Activated T-cell treated with anti-CD3 and anti-CD28 coated beads, Interleukin-2, amount 50 U/mL, for 72 hours (primary cell): Measurements from ENCODE around the gene FMN2. TPM values are rescaled to one million over a fixed set of nuclear protein-coding genes. Genes with fewer than 3 reads are reported as not detected.
A peak's percentile ranks its signal among the peaks of the same experiment; 100 is the strongest.
"Not testable (repeated sequence)": the region's sequence is repeated elsewhere in the genome, so short reads cannot be mapped to it uniquely, and the experiment has no call there.

Experiments
- ATAC-seq, 2 donors: fragments of 150-1000 bp; cut with Tn5 transposase; replicated peaks in 1 of 2; 2 replicates each; pipeline ENCODE4 v1.10.0; 2021; ENCODE audit warnings: moderate library complexity in 2 of 2, mild to moderate bottlenecking in 1 of 2
- DNase-seq, 2 donors: peaks; one replicate each; pipeline ENCODE4 v3.0.0; 2021 to 2022; ENCODE audit warnings: mixed read lengths in 1 of 2
- H3K27ac Mint-ChIP-seq: one replicate; pipeline ENCODE4 v1.8.0; 2022; ENCODE audit warnings: mild to moderate bottlenecking, moderate library complexity, mixed read lengths
- H3K27me3 Mint-ChIP-seq: one replicate; pipeline ENCODE4 v1.8.0; 2022; ENCODE audit warnings: low read depth, mixed read lengths
- H3K36me3 Mint-ChIP-seq, 2 donors: one replicate each; pipeline ENCODE4 v1.8.0; 2022; ENCODE audit warnings: mixed read lengths in 2 of 2, mild to moderate bottlenecking in 1 of 2; ENCODE audit not compliant: insufficient read depth in 2 of 2
- H3K4me1 Mint-ChIP-seq: one replicate; pipeline ENCODE4 v1.8.0; 2022; ENCODE audit warnings: low read depth, mixed read lengths
- H3K4me3 Mint-ChIP-seq, 2 donors: one replicate each; pipeline ENCODE4 v1.8.0; 2022; ENCODE audit warnings: mild to moderate bottlenecking in 2 of 2, mixed read lengths in 2 of 2, moderate library complexity in 2 of 2
- H3K9me3 Mint-ChIP-seq, 2 donors: one replicate each; pipeline ENCODE4 v1.8.0; 2022; ENCODE audit warnings: mixed read lengths in 2 of 2
- total RNA-seq, 2 donors: library from RNA; stranded (reverse); gene quantifications; one replicate each; pipeline ENCODE4 v1.2.3, GENCODE V29; 2022

The FMN2 gene
- total RNA-seq, 2 donors from 2014 or later = not detected

GRCh38 chr1:240407407-240407806 is 315.7 kb downstream of the FMN2 start:
- Mint-ChIP-seq H3K4me3 (no peak overlapping the region), H3K4me1 (no peaks in the 10 kb centered on the region), H3K27ac (no peak overlapping the region), H3K9me3 (peaks cover 3 to 12% of the 10 kb centered on the region in 2 donors), H3K36me3 (no peaks in the 10 kb centered on the region), H3K27me3 (no peaks in the 10 kb centered on the region)
- ATAC-seq (no peak), DNase-seq (no peak)

- no peaks in the 10 kb centered on the region for H3K27me3 Mint-ChIP-seq
- H3K27ac Mint-ChIP-seq = no peak overlapping the region
- DNase-seq = no peak
- H3K4me3 Mint-ChIP-seq = no peak overlapping the region
- no peaks in the 10 kb centered on the region for H3K4me1 Mint-ChIP-seq
- peaks cover 3 to 16% of the 10 kb centered on the region in 2 donors for H3K9me3 Mint-ChIP-seq
- ATAC-seq = no peak
- H3K36me3 Mint-ChIP-seq = no peaks in the 10 kb centered on the region
Observed at GRCh38 chr1:240409615-240410014, 317.9 kb downstream of the FMN2 start.

GRCh38 chr1:240413732-240414131 is 322.0 kb downstream of the FMN2 start:
- Mint-ChIP-seq H3K27me3 (no peaks in the 10 kb centered on the region), H3K27ac (no peak overlapping the region), H3K4me1 (no peaks in the 10 kb centered on the region), H3K36me3 (no peaks in the 10 kb centered on the region), H3K9me3 (peaks cover 2 to 11% of the 10 kb centered on the region in 2 donors), H3K4me3 (no peak overlapping the region)
- ATAC-seq (no peak), DNase-seq (no peak)

- ATAC-seq = no peak
- Mint-ChIP-seq H3K27me3 (no peaks in the 10 kb centered on the region), H3K36me3 (no peaks in the 10 kb centered on the region), H3K4me1 (no peaks in the 10 kb centered on the region), H3K9me3 (peaks cover 2 to 11% of the 10 kb centered on the region in 2 donors), H3K4me3 (no peak overlapping the region), H3K27ac (no peak overlapping the region)
- DNase-seq = no peak
Observed at GRCh38 chr1:240414237-240414636, 322.6 kb downstream of the FMN2 start.

- H3K36me3 Mint-ChIP-seq, H3K4me1 Mint-ChIP-seq, DNase-seq, H3K27me3 Mint-ChIP-seq, H3K4me3 Mint-ChIP-seq, ATAC-seq, H3K27ac Mint-ChIP-seq: not testable (repeated sequence)
- H3K9me3 Mint-ChIP-seq = peaks cover 2 to 11% of the 10 kb centered on the region in 2 donors
Observed at GRCh38 chr1:240415011-240415410, 323.3 kb downstream of the FMN2 start.

GRCh38 chr1:240415532-240415931 is 323.8 kb downstream of the FMN2 start:
- Mint-ChIP-seq H3K27me3 (no peaks in the 10 kb centered on the region), H3K9me3 (peaks cover 2 to 11% of the 10 kb centered on the region in 2 donors), H3K4me3 (no peak overlapping the region), H3K4me1 (no peaks in the 10 kb centered on the region), H3K27ac (no peak overlapping the region), H3K36me3 (no peaks in the 10 kb centered on the region)
- ATAC-seq = peak in 1 of 2 donors; percentile 35
- no peak for DNase-seq

GRCh38 chr1:240417317-240417716 is 325.6 kb downstream of the FMN2 start:
- Mint-ChIP-seq H3K4me3 (no peak overlapping the region), H3K27me3 (no peaks in the 10 kb centered on the region), H3K4me1 (no peaks in the 10 kb centered on the region), H3K27ac (no peak overlapping the region), H3K9me3 (peaks cover 2 to 6% of the 10 kb centered on the region in 2 donors), H3K36me3 (no peaks in the 10 kb centered on the region)
- ATAC-seq = no peak
- no peak for DNase-seq

- H3K4me1 Mint-ChIP-seq = no peaks in the 10 kb centered on the region
- ATAC-seq (no peak), DNase-seq (no peak)
- no peaks in the 10 kb centered on the region for H3K27me3 Mint-ChIP-seq
- peaks cover 0 to 2% of the 10 kb centered on the region in 2 donors for H3K9me3 Mint-ChIP-seq
- H3K36me3 Mint-ChIP-seq = no peaks in the 10 kb centered on the region
- no peak overlapping the region for H3K27ac Mint-ChIP-seq
- no peak overlapping the region for H3K4me3 Mint-ChIP-seq
Observed at GRCh38 chr1:240420766-240421165, 329.1 kb downstream of the FMN2 start.

GRCh38 chr1:240423246-240423924 is 331.7 kb downstream of the FMN2 start:
- Mint-ChIP-seq H3K27me3 (no peaks in the 10 kb centered on the region), H3K4me1 (no peaks in the 10 kb centered on the region), H3K36me3 (no peaks in the 10 kb centered on the region), H3K27ac (no peak overlapping the region), H3K4me3 (no peak overlapping the region), H3K9me3 (peaks cover 0 to 2% of the 10 kb centered on the region in 2 donors)
- no peak for DNase-seq
- no peak for ATAC-seq

GRCh38 chr1:240424740-240425464 is 333.2 kb downstream of the FMN2 start:
- Mint-ChIP-seq H3K36me3 (no peaks in the 10 kb centered on the region), H3K4me3 (no peak overlapping the region), H3K9me3 (peaks cover 0 to 5% of the 10 kb centered on the region in 2 donors), H3K27me3 (no peaks in the 10 kb centered on the region), H3K27ac (no peak overlapping the region), H3K4me1 (no peaks in the 10 kb centered on the region)
- no peak for ATAC-seq
- DNase-seq = no peak

- H3K4me3 Mint-ChIP-seq = no peak overlapping the region
- H3K27me3 Mint-ChIP-seq = no peaks in the 10 kb centered on the region
- no peaks in the 10 kb centered on the region for H3K36me3 Mint-ChIP-seq
- ATAC-seq (no peak), DNase-seq (no peak)
- no peaks in the 10 kb centered on the region for H3K4me1 Mint-ChIP-seq
- no peak overlapping the region for H3K27ac Mint-ChIP-seq
- peaks cover 0 to 5% of the 10 kb centered on the region in 2 donors for H3K9me3 Mint-ChIP-seq
Observed at GRCh38 chr1:240426051-240426450, 334.4 kb downstream of the FMN2 start.

GRCh38 chr1:240435996-240436566 is 344.4 kb downstream of the FMN2 start:
- H3K4me3 Mint-ChIP-seq = no peak overlapping the region
- no peaks in the 10 kb centered on the region for H3K4me1 Mint-ChIP-seq
- H3K27me3 Mint-ChIP-seq = no peaks in the 10 kb centered on the region
- H3K36me3 Mint-ChIP-seq = no peaks in the 10 kb centered on the region
- no peak for ATAC-seq
- DNase-seq = no peak
- peaks cover 0 to 1% of the 10 kb centered on the region in 2 donors for H3K9me3 Mint-ChIP-seq
- no peak overlapping the region for H3K27ac Mint-ChIP-seq

GRCh38 chr1:240441669-240442068 is 350.0 kb downstream of the FMN2 start:
- Mint-ChIP-seq H3K27ac (no peak overlapping the region), H3K4me1 (no peaks in the 10 kb centered on the region), H3K36me3 (peaks cover 0 to 2% of the 10 kb centered on the region in 2 donors), H3K4me3 (no peak overlapping the region), H3K9me3 (peaks cover 0 to 3% of the 10 kb centered on the region in 2 donors), H3K27me3 (no peaks in the 10 kb centered on the region)
- DNase-seq (no peak), ATAC-seq (no peak)
